Right lobe of liver (tissue), 4 donors: ENCODE data around the gene BAG1.

ENCODE experiments used
- POLR2A ChIP-seq: fragments of 450-650 bp; IDR thresholded peaks from one replicate; pipeline ENCODE4 v1.6.1; 2017; ENCODE audit warnings: antibody characterized with exemption, mild to moderate bottlenecking
- TF ChIP-seq, protein P1 (sequence below), 4 donors: fragments of 200-600 bp in 3 of 4; fragments of 450-650 bp in 1 of 4; IDR thresholded peaks; one replicate each; pipeline versions ENCODE4 v1.5.1 to v1.8.0; 2016 to 2022; ENCODE audit warnings: antibody characterized with exemption in 4 of 4, mild to moderate bottlenecking in 2 of 4
- donor health status: DM: no; HTN: no; CAD: no.
- donor health status: DM: no; HTN: no; CAD: no.
- donor health status: DM: no; HTN: yes; CAD: no.

DNA sequence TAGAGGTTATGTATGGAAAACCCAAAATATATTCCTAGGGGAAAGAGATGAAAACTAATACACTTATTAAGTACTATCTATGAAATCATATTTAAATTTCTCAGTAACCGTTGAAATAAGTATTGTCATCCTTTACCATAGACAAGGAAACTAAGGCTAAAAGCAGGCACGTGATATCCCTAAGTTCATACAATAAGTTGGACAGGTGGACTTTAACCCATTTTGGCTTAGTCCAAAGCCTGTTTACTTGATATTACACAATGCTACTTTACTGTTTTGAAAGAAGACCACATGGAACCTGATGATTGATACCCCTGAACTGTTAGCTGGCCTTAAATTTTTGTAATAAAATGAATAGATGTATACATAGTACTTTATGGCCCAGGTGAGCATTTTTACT, 29.3 kb upstream of the BAG1 start:
- TF ChIP-seq, protein P1, sequence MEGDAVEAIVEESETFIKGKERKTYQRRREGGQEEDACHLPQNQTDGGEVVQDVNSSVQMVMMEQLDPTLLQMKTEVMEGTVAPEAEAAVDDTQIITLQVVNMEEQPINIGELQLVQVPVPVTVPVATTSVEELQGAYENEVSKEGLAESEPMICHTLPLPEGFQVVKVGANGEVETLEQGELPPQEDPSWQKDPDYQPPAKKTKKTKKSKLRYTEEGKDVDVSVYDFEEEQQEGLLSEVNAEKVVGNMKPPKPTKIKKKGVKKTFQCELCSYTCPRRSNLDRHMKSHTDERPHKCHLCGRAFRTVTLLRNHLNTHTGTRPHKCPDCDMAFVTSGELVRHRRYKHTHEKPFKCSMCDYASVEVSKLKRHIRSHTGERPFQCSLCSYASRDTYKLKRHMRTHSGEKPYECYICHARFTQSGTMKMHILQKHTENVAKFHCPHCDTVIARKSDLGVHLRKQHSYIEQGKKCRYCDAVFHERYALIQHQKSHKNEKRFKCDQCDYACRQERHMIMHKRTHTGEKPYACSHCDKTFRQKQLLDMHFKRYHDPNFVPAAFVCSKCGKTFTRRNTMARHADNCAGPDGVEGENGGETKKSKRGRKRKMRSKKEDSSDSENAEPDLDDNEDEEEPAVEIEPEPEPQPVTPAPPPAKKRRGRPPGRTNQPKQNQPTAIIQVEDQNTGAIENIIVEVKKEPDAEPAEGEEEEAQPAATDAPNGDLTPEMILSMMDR (IDR thresholded peaks at IDR 0.05): no peak
- no peak for TF ChIP-seq POLR2A
